Activated naive CD4-positive, alpha-beta T cell (primary cell): ENCODE data around the gene CFB.
"Not testable (repeated sequence)": the region's sequence is repeated elsewhere in the genome, so short reads cannot be mapped to it uniquely, and the experiment has no call there.

ENCODE experiments used
- DNase-seq, 4 experiments: peaks; one replicate each; lab custom pipeline; 2025; lab: John Stamatoyannopoulos, UW

Gene CFB

GRCh38 chr6:31911826-31912585 is 33.9 kb upstream of the CFB start:
- no peak for DNase-seq

- no peak for DNase-seq
Observed at GRCh38 chr6:31915351-31915750, 30.5 kb upstream of the CFB start.

- no peak for DNase-seq
Observed at GRCh38 chr6:31915756-31916155, 30.1 kb upstream of the CFB start.

- DNase-seq, result no peak
Observed at GRCh38 chr6:31918069-31918720, 27.7 kb upstream of the CFB start.

GRCh38 chr6:31919624-31920303 is 26.1 kb upstream of the CFB start:
- no peak for DNase-seq

GRCh38 chr6:31920811-31921210 is 25.1 kb upstream of the CFB start:
- no peak for DNase-seq

GRCh38 chr6:31922942-31923341 is 23.0 kb upstream of the CFB start:
- no peak for DNase-seq

GRCh38 chr6:31927242-31927862 is 18.5 kb upstream of the CFB start, which contains the start of gene C2:
TSS of gene C2 (plus strand) at chr6:31927717. CDS start at chr6:31927753, 36 bp downstream.
- no peak for DNase-seq

GRCh38 chr6:31927863-31928671 is 17.8 kb upstream of the CFB start:
- no peak for DNase-seq

- DNase-seq, result no peak
Observed at GRCh38 chr6:31928672-31928939, 17.3 kb upstream of the CFB start.

GRCh38 chr6:31930962-31931361 is 14.9 kb upstream of the CFB start:
- DNase-seq, result no peak

GRCh38 chr6:31932137-31932536 is 13.8 kb upstream of the CFB start:
- not testable (repeated sequence) for DNase-seq

- DNase-seq, result no peak
Observed at GRCh38 chr6:31933537-31933936, 12.4 kb upstream of the CFB start.

GRCh38 chr6:31935021-31935420 is 10.9 kb upstream of the CFB start:
- DNase-seq, result no peak

GRCh38 chr6:31935823-31936222 is 10.1 kb upstream of the CFB start:
- no peak for DNase-seq

GRCh38 chr6:31940256-31940664 is 5.6 kb upstream of the CFB start:
- no peak for DNase-seq

GRCh38 chr6:31943742-31944141 is 2.2 kb upstream of the CFB start:
- no peak for DNase-seq

GRCh38 chr6:31945154-31945506 is 765 bp upstream of the CFB start:
- DNase-seq, result no peak

- no peak for DNase-seq
Observed at GRCh38 chr6:31946370-31946885, 533 bp downstream of the CFB start.

GRCh38 chr6:31947070-31947675 is 1.3 kb downstream of the CFB start:
- no peak for DNase-seq

GRCh38 chr6:31947864-31948263 is 2.0 kb downstream of the CFB start:
- DNase-seq, result no peak
